Common myeloid progenitor, CD34-positive (primary cell): ENCODE data around the gene GCC1.

Source experiments
- CTCF ChIA-PET: fragments of 350-600 bp; sonication (Branson Sonifier 250); formaldehyde crosslinking; loops from one replicate; lab custom pipeline; 2021; ENCODE audit warnings: antibody characterized with exemption; lab: Charles Lee
- POLR2A ChIA-PET: fragments of 350-600 bp; sonication (Branson Sonifier 250); formaldehyde crosslinking; loops from one replicate; lab custom pipeline; 2021; ENCODE audit warnings: antibody characterized with exemption; lab: Charles Lee
- DNase-seq, 3 donors: peaks; one replicate each; pipeline versions ENCODE4 v3.0.0 to v3.0.0-alpha.2; 2013
- H3K27ac ChIP-seq, 2 experiments: 1 replicate in 1 of 2; 2 replicates in 1 of 2; pipeline ENCODE4 v1.7.0; 2013; ENCODE audit warnings: inconsistent platforms in 2 of 2, low read length in 2 of 2, mild to moderate bottlenecking in 2 of 2, low read depth in 1 of 2, moderate library complexity in 1 of 2; ENCODE audit not compliant: severe bottlenecking in 2 of 2, insufficient read depth in 1 of 2, poor library complexity in 1 of 2
- H3K27me3 ChIP-seq, 5 experiments: replicated peaks in 2 of 5; 1 replicate in 3 of 5; 2 replicates in 2 of 5; pipeline versions ENCODE4 v1.6.1 to v1.7.0; 2013; ENCODE audit warnings: low read length in 4 of 5, mild to moderate bottlenecking in 2 of 5, moderate library complexity in 2 of 5, inconsistent platforms in 1 of 5; ENCODE audit not compliant: insufficient read depth in 5 of 5, control insufficient read depth in 4 of 5
- H3K36me3 ChIP-seq, 4 experiments: 1 replicate in 2 of 4; 2 replicates in 2 of 4; pipeline versions ENCODE4 v1.6.1 to v1.7.0; 2013; ENCODE audit warnings: low read length in 3 of 4, control low read depth in 1 of 4, mild to moderate bottlenecking in 1 of 4; ENCODE audit not compliant: control insufficient read depth in 4 of 4, insufficient read depth in 4 of 4
- H3K4me1 ChIP-seq, 4 experiments: 1 replicate in 3 of 4; 2 replicates in 1 of 4; pipeline versions ENCODE4 v1.6.1 to v1.7.1; 2013; ENCODE audit warnings: low read length in 3 of 4, mild to moderate bottlenecking in 3 of 4, control low read depth in 1 of 4, inconsistent platforms in 1 of 4, moderate library complexity in 1 of 4; ENCODE audit not compliant: control insufficient read depth in 4 of 4, insufficient read depth in 4 of 4; ENCODE audit errors: control extremely low read depth in 1 of 4
- H3K4me3 ChIP-seq, 7 experiments: 1 replicate in 4 of 7; 2 replicates in 3 of 7; pipeline versions ENCODE4 v1.5.1 to v1.7.0; 2013; ENCODE audit warnings: mild to moderate bottlenecking in 7 of 7, low read length in 6 of 7, moderate library complexity in 6 of 7, inconsistent platforms in 2 of 7, low read depth in 2 of 7, control low read depth in 1 of 7; ENCODE audit not compliant: insufficient read depth in 4 of 7, control insufficient read depth in 1 of 7; ENCODE audit errors: extremely low read depth in 1 of 7
- H3K9me3 ChIP-seq, 5 experiments: 1 replicate in 4 of 5; 2 replicates in 1 of 5; pipeline versions ENCODE4 v1.6.1 to v1.7.1; 2013; ENCODE audit warnings: low read length in 4 of 5, mild to moderate bottlenecking in 2 of 5, inconsistent platforms in 1 of 5, low read depth in 1 of 5, moderate library complexity in 1 of 5; ENCODE audit not compliant: control insufficient read depth in 4 of 5, insufficient read depth in 2 of 5; ENCODE audit errors: control extremely low read depth in 1 of 5
- WGBS: methylation state at CpG from one replicate; pipeline ENCODE4 v1.1.5; 2013; ENCODE audit not compliant: insufficient coverage; 5-methylcytosine and 5-hydroxymethylcytosine counted together

GCC1 gene

GRCh38 chr7:127532151-127532550 is 53.2 kb downstream of the GCC1 start:
- CTCF ChIA-PET, result no interaction called here
- Histone ChIP-seq H3K27me3 (peaks cover 8 to 31% (median 10%) of the 10 kb centered on the region in 5 experiments), H3K4me3 (no peak overlapping the region), H3K36me3 (no peaks in the 10 kb centered on the region), H3K4me1 (peaks cover 0 to 7% (median 0%) of the 10 kb centered on the region in 4 experiments), H3K9me3 (peaks cover 0 to 3% (median 0%) of the 10 kb centered on the region in 5 experiments), H3K27ac (no peak overlapping the region)
- POLR2A ChIA-PET, result no interaction called here
- 0% methylated on average over 2 of the region's 2 CpGs for WGBS
- DNase-seq, result no peak
